GM19099 (cell line): Measurements from ENCODE around the gene RERE.

Experiments used
- POLR2A ChIP-seq: IDR thresholded peaks from 3 replicates; pipeline ENCODE4 v1.6.1; 2011; ENCODE audit warnings: low read depth; ENCODE audit not compliant: insufficient read length; ENCODE audit errors: extremely low read depth

The RERE gene

GRCh38 chr1:8848663-8849386 lies 31.4 kb upstream of the RERE start:
- no peak for TF ChIP-seq POLR2A

- TF ChIP-seq POLR2A: no peak
Measured at GRCh38 chr1:8847990-8848389, 30.6 kb upstream of the RERE start.

GRCh38 chr1:8846263-8846662 lies 28.8 kb upstream of the RERE start:
- no peak for TF ChIP-seq POLR2A

- no peak for TF ChIP-seq POLR2A
Measured at GRCh38 chr1:8845104-8846097, 28.0 kb upstream of the RERE start.

- no peak for TF ChIP-seq POLR2A
Measured at GRCh38 chr1:8844501-8845006, 27.1 kb upstream of the RERE start.

GRCh38 chr1:8841395-8841794 lies 24.0 kb upstream of the RERE start:
- no peak for TF ChIP-seq POLR2A

- TF ChIP-seq POLR2A: no peak
Measured at GRCh38 chr1:8839990-8840389, 22.6 kb upstream of the RERE start.

- no peak for TF ChIP-seq POLR2A
Measured at GRCh38 chr1:8835941-8836643, 18.7 kb upstream of the RERE start.

- TF ChIP-seq POLR2A: no peak
Measured at GRCh38 chr1:8831340-8831739, 13.9 kb upstream of the RERE start.

- no peak for TF ChIP-seq POLR2A
Measured at GRCh38 chr1:8825985-8826481, 8.6 kb upstream of the RERE start.

GRCh38 chr1:8823295-8823664 lies 5.8 kb upstream of the RERE start:
- TF ChIP-seq POLR2A: no peak

GRCh38 chr1:8822373-8823294 lies 5.2 kb upstream of the RERE start:
- TF ChIP-seq POLR2A: no peak

GRCh38 chr1:8821084-8821483 lies 3.6 kb upstream of the RERE start:
- no peak for TF ChIP-seq POLR2A

GRCh38 chr1:8818325-8818775 lies 910 bp upstream of the RERE start:
- TF ChIP-seq POLR2A: no peak
